GM23248 (cell line): ENCODE measurements around the gene PVALB.

Experiments used
- EZH2 ChIP-seq: fragments of 200-600 bp; sonication (generic); IDR thresholded peaks from 2 replicates; pipeline ENCODE4 v1.6.1; 2018; ENCODE audit warnings: antibody characterized with exemption, mild to moderate bottlenecking; ENCODE audit not compliant: insufficient read depth, poor library complexity, severe bottlenecking
- EZH2phosphoT487 ChIP-seq: fragments of 200-600 bp; sonication (generic); IDR thresholded peaks from 2 replicates; pipeline ENCODE4 v1.6.1; 2018; ENCODE audit warnings: antibody characterized with exemption, moderate library complexity, mild to moderate bottlenecking, low read depth; ENCODE audit not compliant: insufficient read depth

- TF ChIP-seq EZH2 (no peak), EZH2phosphoT487 (no peak)
These were observed 41.3 kb upstream of the PVALB start for GRCh38 chr22:36858156-36858555.
